PC-3 (cell line): Measurements from ENCODE around the gene BCAR3. TPM values are rescaled to one million over a fixed set of nuclear protein-coding genes. Genes with fewer than 3 reads are reported as not detected.

Experiments used
- ATAC-seq: fragments of 200-7000 bp; cut with Tn5 transposase; 2 replicates; pipeline ENCODE4 v1.9.1; 2020; ENCODE audit warnings: mild to moderate bottlenecking, moderate library complexity
- BruUV-seq: library from RNA; stranded (reverse); fragments of 400-500 nt; replicated peaks from 2 replicates; lab custom pipeline; 2021; lab: Mats Ljungman, UMichigan
- CTCF ChIA-PET: fragments of 300-600 bp; sonication (Branson Sonifier 250); formaldehyde crosslinking; loops from one replicate; lab custom pipeline; 2022; ENCODE audit warnings: antibody characterized with exemption; lab: Charles Lee
- POLR2A ChIA-PET: fragments of 300-600 bp; sonication (Branson Sonifier 250); formaldehyde crosslinking; loops from one replicate; lab custom pipeline; 2022; ENCODE audit warnings: antibody characterized with exemption; ENCODE audit not compliant: unreplicated experiment; lab: Charles Lee
- DNase-seq: peaks from one replicate; pipeline ENCODE4 v3.0.0-alpha.2; 2015
- H2AFZ ChIP-seq: fragments of 300-600 bp; sonication (generic); 2 replicates; pipeline ENCODE4 v1.6.0; 2016; ENCODE audit warnings: antibody characterized with exemption, low read length
- H3F3A ChIP-seq: fragments of 300-600 bp; sonication (generic); one replicate; pipeline ENCODE4 v1.6.0; 2017; ENCODE audit warnings: antibody characterized with exemption, low read length, control low read depth, mild to moderate bottlenecking; ENCODE audit not compliant: unreplicated experiment
- H3K27ac ChIP-seq: fragments of 300-600 bp; sonication (generic); 2 replicates; pipeline ENCODE4 v1.5.1; 2016; ENCODE audit warnings: mild to moderate bottlenecking, low read length
- H3K27me3 ChIP-seq: fragments of 300-600 bp; sonication (generic); 2 replicates; pipeline ENCODE4 v1.6.1; 2016; ENCODE audit warnings: low read length, mixed read lengths
- H3K36me3 ChIP-seq: fragments of 300-600 bp; sonication (generic); 2 replicates; pipeline ENCODE4 v1.6.1; 2016; ENCODE audit warnings: low read depth, mixed run types, low read length, mixed read lengths
- H3K4me1 ChIP-seq: fragments of 300-600 bp; sonication (generic); 2 replicates; pipeline ENCODE4 v1.5.1; 2016; ENCODE audit warnings: low read length; ENCODE audit not compliant: insufficient read depth
- H3K4me2 ChIP-seq: fragments of 300-600 bp; sonication (generic); 2 replicates; pipeline ENCODE4 v1.6.0; 2016; ENCODE audit warnings: low read length
- H3K4me3 ChIP-seq: fragments of 300-600 bp; sonication (generic); 2 replicates; pipeline ENCODE4 v1.5.1; 2016; ENCODE audit warnings: mild to moderate bottlenecking, low read length, mixed read lengths
- H3K79me2 ChIP-seq: fragments of 300-600 bp; sonication (generic); 2 replicates; pipeline ENCODE4 v1.6.1; 2017; ENCODE audit warnings: low read length, mixed read lengths
- H3K9ac ChIP-seq: fragments of 300-600 bp; sonication (generic); 2 replicates; pipeline ENCODE4 v1.6.0; 2016; ENCODE audit warnings: mild to moderate bottlenecking, low read length
- H3K9me2 ChIP-seq: fragments of 300-600 bp; sonication (generic); replicated peaks from 2 replicates; pipeline ENCODE4 v1.6.1; 2016; ENCODE audit warnings: mixed run types, low read length, mixed read lengths
- H3K9me3 ChIP-seq: fragments of 300-600 bp; sonication (generic); 2 replicates; pipeline ENCODE4 v1.6.1; 2016; ENCODE audit warnings: low read length, mixed read lengths
- H4K20me1 ChIP-seq: fragments of 300-600 bp; sonication (generic); 2 replicates; pipeline ENCODE4 v1.6.1; 2016; ENCODE audit warnings: low read length, mixed read lengths
- EZH2 ChIP-seq: fragments of 300-600 bp; sonication (generic); IDR thresholded peaks from one replicate; pipeline ENCODE4 v1.6.1; 2017; ENCODE audit warnings: antibody characterized with exemption, mild to moderate bottlenecking, low read length; ENCODE audit not compliant: unreplicated experiment
- EZH2phosphoT487 ChIP-seq: fragments of 300-600 bp; sonication (generic); IDR thresholded peaks from 2 replicates; pipeline ENCODE4 v1.6.1; 2018; ENCODE audit warnings: mild to moderate bottlenecking, antibody characterized with exemption, low read length, borderline replicate concordance
- intact Hi-C: fragments of 100-400 bp; cut with micrococcal nuclease; formaldehyde crosslinking; loops from 2 replicates; pipeline ENCODE4 v1.9.0; 2023
- total RNA-seq: library from RNA; depleted of rRNA; stranded (reverse); fragments of >200 nt; gene quantifications from 2 replicates; pipeline ENCODE4 v1.2.3, GENCODE V29; 2014
- TF ChIP-seq, protein P1 (sequence below): fragments of 300-600 bp; sonication (generic); conservative IDR thresholded peaks from 2 replicates; pipeline ENCODE4 v1.5.1; 2017; ENCODE audit warnings: antibody characterized with exemption, low read depth, mild to moderate bottlenecking, low read length

The BCAR3 gene
- total RNA-seq, 1 experiment from 2014 or later, result 171 TPM

DNA sequence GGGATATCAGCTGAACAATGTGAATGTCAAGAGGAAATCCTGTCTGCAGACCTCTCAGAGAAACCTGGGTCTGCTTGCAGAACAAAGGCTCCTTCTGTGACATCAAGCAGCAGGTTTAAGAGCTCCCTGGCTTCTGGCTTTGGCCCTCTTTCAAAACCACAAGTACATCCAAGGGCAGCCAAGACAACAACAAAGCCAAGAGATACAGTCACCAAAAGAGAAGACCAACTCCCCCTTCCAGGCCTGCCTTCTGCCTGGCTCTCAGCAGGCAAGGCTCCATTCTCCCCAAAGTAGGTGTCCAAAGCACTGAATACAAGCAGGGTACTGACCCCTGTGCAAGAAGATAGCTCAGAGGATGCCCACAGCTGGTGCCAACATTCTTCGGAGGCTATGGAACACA lies 11.5 kb downstream of the BCAR3 start:
- intact Hi-C loops, result no loop called here
- BruUV-seq, result no TSS peak
- peaks cover 94% of the 10 kb centered on the region for H3K4me1 ChIP-seq
- H3K9me2 ChIP-seq, result no peaks in the 10 kb centered on the region
- DNase-seq (peak; percentile 92), ATAC-seq (peak; percentile 59)
- POLR2A ChIA-PET, result interaction anchor here (0.6 to 1.0 kb wide), 2 partner anchors 22 to 27 kb away, joined by 3 to 4 read pairs; no protein-coding TSS in a partner anchor
- no peaks in the 10 kb centered on the region for H3K27me3 ChIP-seq
- H2AFZ ChIP-seq, result no peak overlapping the region
- H3K27ac ChIP-seq, result peak overlapping the region; percentile 99
- H3K9ac ChIP-seq, result peak overlapping the region; percentile 33; the same call in 1 of the 2 replicates
- peaks cover 45% of the 10 kb centered on the region for H3F3A ChIP-seq
- TF ChIP-seq EZH2phosphoT487 (no peak), EZH2 (no peak)
- TF ChIP-seq, protein P1, sequence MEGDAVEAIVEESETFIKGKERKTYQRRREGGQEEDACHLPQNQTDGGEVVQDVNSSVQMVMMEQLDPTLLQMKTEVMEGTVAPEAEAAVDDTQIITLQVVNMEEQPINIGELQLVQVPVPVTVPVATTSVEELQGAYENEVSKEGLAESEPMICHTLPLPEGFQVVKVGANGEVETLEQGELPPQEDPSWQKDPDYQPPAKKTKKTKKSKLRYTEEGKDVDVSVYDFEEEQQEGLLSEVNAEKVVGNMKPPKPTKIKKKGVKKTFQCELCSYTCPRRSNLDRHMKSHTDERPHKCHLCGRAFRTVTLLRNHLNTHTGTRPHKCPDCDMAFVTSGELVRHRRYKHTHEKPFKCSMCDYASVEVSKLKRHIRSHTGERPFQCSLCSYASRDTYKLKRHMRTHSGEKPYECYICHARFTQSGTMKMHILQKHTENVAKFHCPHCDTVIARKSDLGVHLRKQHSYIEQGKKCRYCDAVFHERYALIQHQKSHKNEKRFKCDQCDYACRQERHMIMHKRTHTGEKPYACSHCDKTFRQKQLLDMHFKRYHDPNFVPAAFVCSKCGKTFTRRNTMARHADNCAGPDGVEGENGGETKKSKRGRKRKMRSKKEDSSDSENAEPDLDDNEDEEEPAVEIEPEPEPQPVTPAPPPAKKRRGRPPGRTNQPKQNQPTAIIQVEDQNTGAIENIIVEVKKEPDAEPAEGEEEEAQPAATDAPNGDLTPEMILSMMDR, result no peak
- peaks cover 76% of the 10 kb centered on the region for H3K36me3 ChIP-seq
- CTCF ChIA-PET, result interaction anchor here (0.9 kb wide), 1 partner anchor 174 kb away, joined by 3 read pairs; no protein-coding TSS in a partner anchor
- H3K4me3 ChIP-seq, result no peak overlapping the region
- peak overlapping the region; percentile 36 for H3K4me2 ChIP-seq
- H3K79me2 ChIP-seq, result peaks cover 100% of the 10 kb centered on the region
- peaks cover 64% of the 10 kb centered on the region for H4K20me1 ChIP-seq
- no peaks in the 10 kb centered on the region for H3K9me3 ChIP-seq

DNA sequence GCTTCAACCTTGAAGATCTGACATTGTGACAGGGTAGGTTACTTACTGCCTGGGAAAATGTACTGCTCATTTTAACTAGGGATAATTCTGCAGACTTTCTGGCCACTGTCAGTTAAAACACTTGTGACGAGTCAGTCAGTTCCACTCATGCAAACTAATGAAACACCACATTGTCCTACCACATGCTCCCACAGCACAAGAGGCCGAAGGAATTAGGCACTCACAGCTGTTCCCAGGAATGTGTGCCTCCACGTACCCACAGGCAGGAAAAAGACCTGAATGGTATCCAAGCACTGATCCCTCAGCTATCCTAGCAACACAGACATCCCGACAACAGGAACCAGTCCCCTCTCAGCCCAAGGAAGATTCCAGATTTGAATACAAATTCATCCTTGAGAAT lies 12.3 kb downstream of the BCAR3 start:
- Histone ChIP-seq H3K4me2 (peak overlapping the region; percentile 38), H3K27me3 (no peaks in the 10 kb centered on the region), H3K9me3 (no peaks in the 10 kb centered on the region), H3F3A (peaks cover 49% of the 10 kb centered on the region), H3K79me2 (peaks cover 100% of the 10 kb centered on the region), H3K9ac (peak overlapping the region; percentile 45), H3K9me2 (no peaks in the 10 kb centered on the region), H3K4me1 (peaks cover 94% of the 10 kb centered on the region), H3K4me3 (no peak overlapping the region), H4K20me1 (peaks cover 64% of the 10 kb centered on the region), H3K27ac (peak overlapping the region; percentile 99), H2AFZ (no peak overlapping the region), H3K36me3 (peaks cover 76% of the 10 kb centered on the region)
- no TSS peak for BruUV-seq
- ChIA-PET POLR2A (interaction anchor here (0.6 kb wide), 1 partner anchor 24 kb away, joined by 4 read pairs; no protein-coding TSS in a partner anchor), CTCF (no interaction called here)
- no peak for ATAC-seq
- no peak for DNase-seq
- no peak for TF ChIP-seq EZH2
- TF ChIP-seq, protein P1, result no peak
- TF ChIP-seq EZH2phosphoT487, result no peak
- intact Hi-C loops, result no loop called here

DNA sequence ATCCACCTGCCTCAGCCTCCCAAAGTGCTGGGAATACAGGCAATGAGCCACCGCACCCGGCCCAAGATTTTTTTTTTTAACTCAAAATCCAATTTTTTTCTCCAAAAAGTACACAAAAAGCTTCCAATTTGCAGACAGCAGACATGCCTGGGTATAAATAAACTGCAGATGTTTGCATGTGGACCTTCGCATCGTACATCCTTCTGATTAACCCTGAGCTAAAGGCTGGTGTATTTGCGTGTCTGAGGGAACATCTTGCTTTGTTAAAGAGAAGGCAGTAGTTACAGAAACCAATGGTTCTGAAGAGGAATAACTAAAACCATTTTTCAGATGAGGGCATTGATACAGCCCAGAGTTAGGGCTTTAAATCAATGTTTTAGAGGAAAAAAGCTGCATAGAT lies 12.7 kb downstream of the BCAR3 start:
- no peaks in the 10 kb centered on the region for H3K9me2 ChIP-seq
- H2AFZ ChIP-seq, result no peak overlapping the region
- H3K36me3 ChIP-seq, result peaks cover 77% of the 10 kb centered on the region
- no peak for TF ChIP-seq EZH2phosphoT487
- TF ChIP-seq EZH2, result no peak
- TF ChIP-seq, protein P1, result no peak
- intact Hi-C loops, result no loop called here
- H3K4me3 ChIP-seq, result no peak overlapping the region
- POLR2A ChIA-PET, result interaction anchor here (0.6 kb wide), 1 partner anchor 25 kb away, joined by 4 read pairs; no protein-coding TSS in a partner anchor
- H3K9me3 ChIP-seq, result no peaks in the 10 kb centered on the region
- DNase-seq (no peak), ATAC-seq (no peak)
- H3K27me3 ChIP-seq, result no peaks in the 10 kb centered on the region
- CTCF ChIA-PET, result no interaction called here
- peak overlapping the region; percentile 38; the same call in 1 of the 2 replicates for H3K4me2 ChIP-seq
- H3K9ac ChIP-seq, result peak overlapping the region; percentile 45; the same call in 1 of the 2 replicates
- H3K4me1 ChIP-seq, result peaks cover 94% of the 10 kb centered on the region
- peaks cover 48% of the 10 kb centered on the region for H3F3A ChIP-seq
- peak overlapping the region; percentile 99 for H3K27ac ChIP-seq
- peaks cover 100% of the 10 kb centered on the region for H3K79me2 ChIP-seq
- H4K20me1 ChIP-seq, result peaks cover 63% of the 10 kb centered on the region
- no TSS peak for BruUV-seq
